Neural cell (in vitro differentiated cells): ENCODE measurements around the gene TSPAN9.

Source experiments
- CTCF ChIP-seq: fragments of 450-650 bp; IDR thresholded peaks from 2 replicates; pipeline ENCODE4 v1.5.1; 2014; ENCODE audit warnings: antibody characterized with exemption, mild to moderate bottlenecking, moderate library complexity; ENCODE audit not compliant: poor library complexity, severe bottlenecking
- EZH2 ChIP-seq: fragments of 200-600, 300-800 bp; shearing (Covaris generic), sonication (generic); IDR thresholded peaks from 2 replicates; pipeline ENCODE4 v1.6.1; 2014; ENCODE audit warnings: antibody characterized with exemption, low read length, borderline replicate concordance, mild to moderate bottlenecking; ENCODE audit not compliant: insufficient read depth, poor library complexity, severe bottlenecking
- MXI1 ChIP-seq: fragments of 450-650 bp; conservative IDR thresholded peaks from 2 replicates; pipeline ENCODE4 v1.6.1; 2014; ENCODE audit warnings: antibody characterized with exemption, mild to moderate bottlenecking; ENCODE audit not compliant: poor library complexity, severe bottlenecking
- POLR2AphosphoS5 ChIP-seq: IDR thresholded peaks from 2 replicates; pipeline ENCODE4 v1.6.1; 2012
- REST ChIP-seq: IDR thresholded peaks from 2 replicates; pipeline ENCODE4 v1.6.1; 2012; ENCODE audit warnings: borderline replicate concordance
- TAF1 ChIP-seq: IDR thresholded peaks from 2 replicates; pipeline ENCODE4 v1.6.1; 2012; ENCODE audit warnings: low read depth

- TF ChIP-seq CTCF: no peak
- no peak for TF ChIP-seq REST
- no peak for TF ChIP-seq POLR2AphosphoS5
- TF ChIP-seq MXI1: no peak
- no peak for TF ChIP-seq EZH2
- TF ChIP-seq TAF1: no peak
Measured at GRCh38 chr12:3251067-3251466, 173.9 kb downstream of the TSPAN9 start.
